Hepatocyte (in vitro differentiated cells): ENCODE data around the gene PTPRE. TPM values are rescaled to one million over a fixed set of nuclear protein-coding genes. Genes with fewer than 3 reads are reported as not detected.
A peak's percentile ranks its signal among the peaks of the same experiment; 100 is the strongest.

Experiments used
- DNase-seq: peaks from one replicate; pipeline ENCODE4 v3.0.0-alpha.2; 2016; ENCODE audit warnings: low spot score
- H2AFZ ChIP-seq: fragments of 200-600 bp; sonication (generic); 2 replicates; pipeline ENCODE4 v1.6.0; 2016; ENCODE audit warnings: antibody characterized with exemption, mild to moderate bottlenecking
- H3K27ac ChIP-seq: fragments of 200-600 bp; sonication (generic); 2 replicates; pipeline ENCODE4 v1.5.1; 2016; ENCODE audit warnings: mild to moderate bottlenecking
- H3K27me3 ChIP-seq: fragments of 200-600 bp; sonication (generic); 2 replicates; pipeline ENCODE4 v1.6.1; 2016
- H3K36me3 ChIP-seq: fragments of 200-600 bp; sonication (generic); replicated peaks from 2 replicates; pipeline ENCODE4 v1.5.1; 2016; ENCODE audit warnings: low read depth; ENCODE audit not compliant: insufficient read depth
- H3K4me1 ChIP-seq: fragments of 200-600 bp; sonication (generic); 2 replicates; pipeline ENCODE4 v1.5.1; 2016; ENCODE audit warnings: mild to moderate bottlenecking, moderate library complexity; ENCODE audit not compliant: insufficient read depth
- H3K4me2 ChIP-seq: fragments of 200-600 bp; sonication (generic); 2 replicates; pipeline ENCODE4 v1.6.0; 2016
- H3K4me3 ChIP-seq: fragments of 200-600 bp; sonication (generic); 2 replicates; pipeline ENCODE4 v1.5.1; 2016; ENCODE audit warnings: mild to moderate bottlenecking
- H3K79me2 ChIP-seq: fragments of 200-600 bp; sonication (generic); 2 replicates; pipeline ENCODE4 v1.6.0; 2017; ENCODE audit warnings: mild to moderate bottlenecking
- H3K9me2 ChIP-seq: fragments of 200-600 bp; sonication (generic); replicated peaks from 2 replicates; pipeline ENCODE4 v1.6.0; 2017; ENCODE audit warnings: mild to moderate bottlenecking; ENCODE audit not compliant: insufficient read depth
- H3K9me3 ChIP-seq: fragments of 200-600 bp; sonication (generic); 2 replicates; pipeline ENCODE4 v1.5.1; 2016; ENCODE audit warnings: low read depth, mild to moderate bottlenecking
- H4K20me1 ChIP-seq: fragments of 200-600 bp; sonication (generic); 2 replicates; pipeline ENCODE4 v1.6.0; 2016; ENCODE audit warnings: mild to moderate bottlenecking; ENCODE audit not compliant: insufficient read depth, poor library complexity, severe bottlenecking
- CTCF ChIP-seq: fragments of 200-600 bp; sonication (generic); IDR thresholded peaks from 2 replicates; pipeline ENCODE4 v1.5.1; 2016; ENCODE audit warnings: antibody characterized with exemption, mild to moderate bottlenecking; ENCODE audit not compliant: poor library complexity
- EZH2 ChIP-seq: fragments of 200-600 bp; sonication (generic); IDR thresholded peaks from 2 replicates; pipeline ENCODE4 v1.6.1; 2016; ENCODE audit warnings: antibody characterized with exemption, mild to moderate bottlenecking, borderline replicate concordance
- EZH2phosphoT487 ChIP-seq: fragments of 200-600 bp; sonication (generic); IDR thresholded peaks from one replicate; pipeline ENCODE4 v1.6.1; 2018; ENCODE audit warnings: antibody characterized with exemption, mild to moderate bottlenecking, low read depth, moderate library complexity; ENCODE audit not compliant: unreplicated experiment, severe bottlenecking
- WGBS: methylation state at CpG from one replicate; pipeline ENCODE4 v1.1.6; 2016; ENCODE audit warnings: low lambda C conversion rate; ENCODE audit errors: missing lambda C conversion rate; 5-methylcytosine and 5-hydroxymethylcytosine counted together
- polyA plus RNA-seq: library from polyadenylated mRNA; unstranded; fragments of >200 nt; fragmentation: Nextera tagmentation; extraction: Ambion mirVana; gene quantifications from 2 replicates; pipeline ENCODE4 v1.2.1, GENCODE V29; 2016
- total RNA-seq: library from RNA; depleted of rRNA; stranded (reverse); fragments of >200 nt; gene quantifications from 2 replicates; pipeline ENCODE4 v1.2.3, GENCODE V29; 2014

The PTPRE gene
- total and polyA plus RNA-seq, 2 experiments from 2014 or later = 3.2 to 10.1 TPM

GRCh38 chr10:128123846-128124245, 216.9 kb downstream of the PTPRE start:
- no peaks in the 10 kb centered on the region for H4K20me1 ChIP-seq
- no peaks in the 10 kb centered on the region for H3K9me2 ChIP-seq
- peak overlapping the region; percentile 90 for H3K4me2 ChIP-seq
- no peaks in the 10 kb centered on the region for H3K9me3 ChIP-seq
- no peaks in the 10 kb centered on the region for H3K36me3 ChIP-seq
- H3K27ac ChIP-seq = no peak overlapping the region
- H3K79me2 ChIP-seq = peaks cover 58% of the 10 kb centered on the region
- H3K4me1 ChIP-seq = peaks cover 9% of the 10 kb centered on the region
- no peak overlapping the region for H2AFZ ChIP-seq
- no peaks in the 10 kb centered on the region for H3K27me3 ChIP-seq
- no peak for TF ChIP-seq EZH2
- TF ChIP-seq CTCF = no peak
- no peak for TF ChIP-seq EZH2phosphoT487
- DNase-seq = no peak
- H3K4me3 ChIP-seq = no peak overlapping the region

GRCh38 chr10:128124813-128125403, 218.0 kb downstream of the PTPRE start:
- Histone ChIP-seq H3K27me3 (no peaks in the 10 kb centered on the region), H3K4me3 (peak overlapping the region; percentile 82), H4K20me1 (no peaks in the 10 kb centered on the region), H3K4me1 (peaks cover 9% of the 10 kb centered on the region), H3K79me2 (peaks cover 54% of the 10 kb centered on the region), H2AFZ (no peak overlapping the region), H3K9me3 (no peaks in the 10 kb centered on the region), H3K9me2 (no peaks in the 10 kb centered on the region), H3K36me3 (no peaks in the 10 kb centered on the region), H3K27ac (no peak overlapping the region), H3K4me2 (peak overlapping the region; percentile 90)
- no peak for TF ChIP-seq EZH2phosphoT487
- TF ChIP-seq CTCF = no peak
- TF ChIP-seq EZH2 = no peak
- no peak for DNase-seq
- WGBS = 36% methylated on average over 11 of the region's 11 CpGs

- H3K36me3 ChIP-seq = no peaks in the 10 kb centered on the region
- H3K27ac ChIP-seq = no peak overlapping the region
- TF ChIP-seq CTCF = no peak
- no peak for TF ChIP-seq EZH2phosphoT487
- no peak for TF ChIP-seq EZH2
- DNase-seq = peak; percentile 51
- H3K4me2 ChIP-seq = peak overlapping the region; percentile 90
- H3K27me3 ChIP-seq = no peaks in the 10 kb centered on the region
- WGBS = under 1% methylated on average over 33 of the region's 33 CpGs
- peak overlapping the region; percentile 82 for H3K4me3 ChIP-seq
- H3K4me1 ChIP-seq = peaks cover 9% of the 10 kb centered on the region
- no peaks in the 10 kb centered on the region for H4K20me1 ChIP-seq
- H3K79me2 ChIP-seq = peaks cover 49% of the 10 kb centered on the region
- H3K9me2 ChIP-seq = no peaks in the 10 kb centered on the region
- no peaks in the 10 kb centered on the region for H3K9me3 ChIP-seq
- H2AFZ ChIP-seq = peak overlapping the region; percentile 30
Measured at GRCh38 chr10:128125416-128125943, 218.6 kb downstream of the PTPRE start.
